Activated CD4-positive, alpha-beta T cell treated with anti-CD3 and anti-CD28 coated beads, Interleukin-2, amount 50 U/mL, for 16 hours (primary cell): ENCODE measurements around the gene RENBP.

ENCODE experiments used
- DNase-seq: peaks from one replicate; pipeline ENCODE4 v3.0.0-alpha.2; 2020

The RENBP gene

DNA sequence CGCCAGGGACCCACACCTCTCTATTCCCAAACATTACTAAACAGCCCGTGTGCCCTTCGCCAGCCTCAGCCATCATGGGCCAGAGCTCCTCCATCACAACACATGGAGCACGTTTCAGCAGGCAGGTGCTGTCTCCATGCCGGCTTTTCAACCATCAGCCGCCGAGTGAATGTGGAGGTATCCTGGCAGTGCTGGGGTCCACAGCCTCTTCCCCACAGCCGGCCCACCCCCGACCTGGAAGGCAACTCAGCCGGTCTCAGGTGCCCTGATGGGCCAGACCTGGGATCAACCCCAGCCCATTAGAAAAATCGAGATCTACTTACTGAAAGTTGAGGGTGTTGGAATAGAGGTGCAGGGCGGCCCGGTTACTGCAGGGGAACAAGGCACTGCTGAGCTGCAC lies 12.7 kb downstream of the RENBP start:
- DNase-seq, result no peak

DNA sequence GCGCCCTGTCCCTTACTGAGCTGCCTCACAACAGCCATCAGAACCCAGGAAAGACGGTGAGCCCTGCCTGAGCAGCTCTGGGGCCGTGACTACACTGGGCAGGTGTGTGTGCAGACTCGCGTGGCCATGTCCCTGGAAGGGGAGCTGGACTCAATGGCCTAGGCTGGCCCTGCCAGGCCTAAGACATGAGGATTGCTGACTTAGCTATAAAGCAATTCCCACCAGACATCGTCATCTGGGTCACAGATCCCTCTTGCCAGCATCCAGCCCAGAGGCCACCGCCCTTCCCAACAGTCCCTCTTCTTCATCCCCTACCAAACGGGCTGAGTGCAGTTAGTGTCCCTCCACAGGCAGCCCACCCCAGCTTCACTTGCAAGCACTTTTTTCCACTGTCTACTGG lies 13.3 kb downstream of the RENBP start:
- no peak for DNase-seq

DNA sequence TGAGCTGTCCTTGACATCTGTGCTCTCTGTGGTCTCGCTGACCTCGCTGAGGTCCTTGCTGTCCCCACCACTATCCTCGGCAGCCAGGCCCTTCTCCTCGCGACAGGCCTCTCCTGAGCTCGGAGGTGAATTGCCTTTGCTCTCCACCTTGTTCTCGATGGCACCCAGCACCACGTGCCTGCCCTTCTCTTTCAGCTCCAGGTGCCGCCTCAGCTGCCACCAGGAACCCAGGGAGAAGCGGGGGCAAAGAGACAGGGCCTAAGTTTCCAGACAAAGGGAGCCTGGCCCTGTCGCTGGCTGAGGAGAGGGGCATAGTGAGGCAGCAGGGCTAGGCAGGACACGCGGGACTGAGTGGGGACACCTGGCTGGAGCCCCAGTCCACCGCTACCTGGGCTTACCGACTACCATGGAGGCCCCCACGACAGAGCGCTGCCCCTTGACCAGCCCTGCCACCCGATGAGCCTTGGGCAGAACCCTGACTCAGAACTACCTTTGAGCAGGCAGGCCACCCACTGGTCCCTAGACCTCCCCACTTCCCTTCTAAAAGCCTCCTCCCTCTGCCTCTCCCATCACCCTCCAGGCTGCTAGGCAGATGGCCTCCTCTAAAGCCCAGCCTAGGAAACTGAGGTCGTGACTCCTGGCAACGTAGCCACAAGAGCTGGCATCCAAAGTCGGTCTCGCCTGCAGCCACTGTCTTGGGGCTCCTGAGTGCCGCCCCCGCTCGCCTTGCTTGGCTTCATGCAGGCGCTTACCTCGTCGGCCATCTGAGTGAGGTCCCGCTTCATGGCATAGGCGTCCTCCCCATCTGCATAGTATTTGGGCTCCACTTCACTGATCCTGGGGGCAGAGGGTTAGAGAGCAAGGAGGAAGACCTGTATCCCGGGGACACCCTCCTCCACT lies 14.2 kb downstream of the RENBP start:
- no peak for DNase-seq

DNA sequence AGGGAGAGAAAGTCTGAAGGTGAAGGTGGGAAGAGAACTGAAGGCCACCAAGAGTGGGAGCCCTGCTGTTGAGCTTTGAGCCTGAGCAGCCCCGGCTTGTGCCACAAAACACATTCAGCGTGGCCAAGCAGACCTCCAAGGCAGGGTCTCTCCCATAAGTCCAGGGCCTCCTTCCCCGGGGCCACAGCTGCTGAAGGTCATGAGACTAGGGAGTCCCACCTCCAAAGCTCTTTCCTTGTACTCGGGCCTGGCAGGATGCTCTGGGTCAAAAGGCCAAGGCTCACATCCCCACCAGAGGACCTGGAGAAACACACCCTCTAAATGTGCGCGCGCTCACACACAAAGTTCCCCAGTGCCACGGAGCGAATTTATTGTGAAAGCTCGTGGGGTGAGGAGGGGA lies 14.9 kb downstream of the RENBP start:
- no peak for DNase-seq

DNA sequence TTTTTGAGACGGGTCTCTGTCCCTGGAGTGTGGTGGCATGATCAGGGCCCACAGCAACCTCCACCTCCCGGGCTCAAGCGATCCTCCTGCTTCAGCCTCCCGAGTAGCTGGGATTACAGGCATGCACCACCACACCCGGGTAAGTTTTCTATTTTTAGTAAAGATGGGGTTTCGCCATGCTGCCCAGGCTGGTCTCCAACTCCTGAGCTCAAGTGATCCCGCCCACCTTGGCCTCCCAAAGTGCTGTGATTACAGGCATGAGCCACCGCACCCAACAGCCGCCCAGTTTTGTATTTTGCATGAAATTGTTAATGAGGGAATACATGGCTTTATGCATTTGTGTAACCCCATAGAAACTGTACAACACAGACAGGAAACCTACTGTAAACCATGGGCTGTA lies 15.6 kb downstream of the RENBP start:
- no peak for DNase-seq

DNA sequence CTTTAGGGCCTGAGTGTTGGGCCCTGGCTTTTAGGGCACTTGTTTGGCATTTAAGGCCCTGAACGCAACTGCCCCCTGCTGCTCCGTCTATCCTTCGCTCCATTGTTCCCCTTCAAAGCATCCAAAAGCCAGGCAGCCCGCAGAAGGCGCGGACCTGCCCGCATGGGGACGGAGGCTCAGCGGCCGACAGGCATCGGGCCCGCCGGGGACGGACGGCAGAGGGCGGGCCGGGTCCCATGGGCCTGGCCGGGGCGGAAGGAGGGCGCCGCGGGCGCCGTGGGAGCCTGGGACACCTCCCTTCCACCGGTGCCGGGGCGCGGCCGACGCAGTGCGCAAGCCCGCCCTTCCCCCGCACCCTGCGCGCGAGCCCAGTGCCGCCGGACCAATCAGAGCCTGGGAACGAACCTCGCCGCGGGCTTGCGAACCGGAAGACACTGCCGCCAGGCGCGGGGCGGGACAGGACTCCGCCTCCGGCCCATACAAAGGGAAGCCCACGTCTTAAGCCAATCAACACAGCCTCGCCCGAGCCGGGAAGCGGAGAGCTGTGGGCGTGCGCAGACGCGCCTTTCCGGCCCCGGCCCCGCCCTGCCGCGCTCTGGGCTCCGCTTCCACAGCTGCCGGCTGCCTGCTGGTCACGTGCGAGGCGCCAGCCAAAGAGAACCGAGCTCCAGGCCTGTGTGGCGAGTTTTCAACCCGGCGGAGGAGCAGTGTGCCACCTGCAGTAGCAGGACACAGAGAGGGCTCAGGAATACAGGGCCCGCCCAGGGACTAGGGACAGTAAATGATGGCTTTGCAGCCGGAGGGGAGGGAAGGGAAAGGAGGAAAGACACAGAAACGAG lies 16.3 kb downstream of the RENBP start:
- DNase-seq, result peak; percentile 99

DNA sequence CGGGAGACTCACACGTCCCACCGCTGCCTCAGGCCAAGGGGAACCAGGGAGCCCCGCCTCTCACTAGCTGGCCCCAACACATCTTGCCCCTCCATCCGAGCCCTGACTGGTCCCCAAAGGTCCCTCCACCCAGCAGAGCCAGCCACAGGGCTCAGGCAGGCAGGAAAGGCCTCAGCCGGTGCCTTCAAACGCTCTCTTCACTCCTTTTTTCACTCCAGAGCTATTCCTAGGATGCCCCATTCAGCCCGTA lies 16.8 kb downstream of the RENBP start:
- DNase-seq, result no peak

DNA sequence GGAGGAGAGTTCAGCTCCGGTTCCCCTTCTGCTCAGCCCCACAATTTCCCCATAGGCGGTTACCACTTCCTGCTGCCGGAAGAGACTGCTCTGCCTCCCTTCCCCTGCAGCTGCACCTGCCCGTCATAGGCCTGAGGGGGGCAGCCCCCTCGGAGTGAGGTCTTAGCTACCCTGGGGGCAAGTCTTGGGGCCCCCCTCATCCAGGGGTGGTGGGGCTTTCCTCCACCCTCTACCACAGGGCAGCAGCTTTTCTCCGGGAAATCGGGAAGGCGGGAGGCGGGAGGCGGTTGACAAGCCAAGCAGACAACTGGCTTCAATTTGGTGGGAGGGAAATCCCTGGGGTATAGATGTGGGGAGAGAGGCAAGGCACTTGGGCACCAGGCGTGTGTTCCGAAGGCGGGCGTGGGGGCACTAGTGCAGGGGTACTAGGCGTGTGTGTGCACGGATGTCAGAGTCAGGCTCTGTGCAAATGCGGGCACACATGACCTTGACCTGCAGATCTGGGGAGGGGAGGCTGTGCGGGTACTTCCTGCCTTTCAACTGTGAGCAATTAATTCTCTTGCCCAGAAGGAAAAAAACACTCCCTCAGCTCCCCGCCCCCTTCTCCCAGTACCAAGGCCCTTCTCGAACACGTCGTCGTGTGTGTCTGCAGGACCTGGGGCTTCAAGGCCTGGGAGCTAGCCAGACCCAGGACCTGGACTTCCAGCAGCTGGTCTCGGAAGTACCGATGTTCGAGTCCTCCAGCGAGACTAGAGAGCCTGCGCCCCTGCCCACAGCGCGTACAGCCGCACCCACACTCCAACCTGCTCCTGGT lies 17.4 kb downstream of the RENBP start:
- DNase-seq, result peak; percentile 88

DNA sequence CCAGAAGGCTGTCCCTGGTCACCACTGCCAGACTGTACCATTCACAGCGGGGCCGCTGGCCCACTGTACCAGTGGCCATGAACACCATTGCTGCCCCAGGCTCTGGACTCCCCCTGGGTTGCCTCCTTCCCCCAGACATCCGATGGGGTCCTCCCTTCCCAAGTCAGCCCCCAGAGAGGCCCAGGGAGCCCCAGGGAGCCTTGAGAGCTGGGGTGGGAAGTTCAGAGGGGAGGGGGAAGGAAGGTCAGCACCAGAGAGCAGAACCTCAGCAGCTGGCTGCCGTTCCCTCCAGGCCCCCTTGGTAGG lies 17.9 kb downstream of the RENBP start:
- no peak for DNase-seq

DNA sequence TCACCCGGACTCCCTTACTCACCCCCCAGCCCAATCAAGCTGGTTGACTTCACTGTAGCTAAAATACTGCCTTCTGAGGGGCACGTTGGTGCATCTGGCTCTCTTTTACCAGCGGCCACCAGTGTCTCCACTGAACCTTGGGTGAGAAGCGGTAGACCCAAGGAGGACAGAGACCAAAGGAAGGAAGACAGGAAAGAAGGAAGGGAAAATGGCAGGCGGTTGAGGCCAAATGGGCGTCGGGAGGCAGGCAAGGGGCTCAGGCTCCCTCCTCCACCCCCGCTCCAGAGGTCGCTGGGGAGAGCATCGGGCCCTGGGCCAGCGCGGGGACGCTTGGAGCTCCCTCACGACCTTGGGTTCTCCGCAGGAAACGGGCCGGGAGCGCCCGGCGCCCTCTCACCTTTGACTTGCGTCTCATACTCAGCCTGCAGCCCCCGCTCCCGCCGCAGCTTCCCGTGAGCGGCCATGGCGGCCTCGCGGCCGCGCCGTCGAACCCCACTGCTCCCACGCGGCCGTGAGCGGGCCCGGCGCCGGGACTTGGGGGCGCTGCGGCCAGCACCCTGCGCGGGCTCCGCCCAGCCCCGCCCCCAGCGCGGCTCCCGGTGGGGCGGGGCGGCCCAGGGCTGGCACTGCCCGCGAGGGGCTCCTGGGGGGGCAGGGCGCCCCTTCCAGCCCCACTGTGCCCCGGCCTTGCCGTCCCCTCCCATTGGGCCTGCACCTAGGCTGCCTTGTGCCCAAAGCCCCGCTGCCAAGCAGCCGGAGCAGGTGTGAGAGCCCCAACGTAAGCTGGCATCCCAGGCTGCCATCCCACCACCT lies 18.5 kb downstream of the RENBP start, which contains the start of gene ARHGAP4:
ARHGAP4 (minus strand) TSS at position 526 of the 813 bp plus-strand sequence; CDS start at position 464, 62 bp downstream.
- DNase-seq, result peak; percentile 56

DNA sequence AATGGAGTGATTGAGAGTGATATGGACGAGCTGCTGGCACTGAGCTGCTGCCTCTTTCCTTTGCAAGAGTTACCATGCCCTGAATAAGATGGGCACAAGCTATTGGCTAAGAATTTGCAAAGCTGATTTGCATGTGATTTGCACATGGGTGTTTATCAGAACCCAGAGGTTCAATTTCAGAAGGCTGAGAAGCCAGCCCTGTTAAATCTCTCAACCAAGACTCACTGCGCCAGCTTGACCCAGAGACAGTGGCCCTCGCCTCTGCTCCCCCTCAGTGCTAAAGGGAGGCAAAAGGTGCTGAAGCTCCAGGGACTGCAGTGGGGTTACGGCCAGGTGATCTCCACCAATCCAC lies 19.1 kb downstream of the RENBP start:
- DNase-seq, result peak; percentile 51

DNA sequence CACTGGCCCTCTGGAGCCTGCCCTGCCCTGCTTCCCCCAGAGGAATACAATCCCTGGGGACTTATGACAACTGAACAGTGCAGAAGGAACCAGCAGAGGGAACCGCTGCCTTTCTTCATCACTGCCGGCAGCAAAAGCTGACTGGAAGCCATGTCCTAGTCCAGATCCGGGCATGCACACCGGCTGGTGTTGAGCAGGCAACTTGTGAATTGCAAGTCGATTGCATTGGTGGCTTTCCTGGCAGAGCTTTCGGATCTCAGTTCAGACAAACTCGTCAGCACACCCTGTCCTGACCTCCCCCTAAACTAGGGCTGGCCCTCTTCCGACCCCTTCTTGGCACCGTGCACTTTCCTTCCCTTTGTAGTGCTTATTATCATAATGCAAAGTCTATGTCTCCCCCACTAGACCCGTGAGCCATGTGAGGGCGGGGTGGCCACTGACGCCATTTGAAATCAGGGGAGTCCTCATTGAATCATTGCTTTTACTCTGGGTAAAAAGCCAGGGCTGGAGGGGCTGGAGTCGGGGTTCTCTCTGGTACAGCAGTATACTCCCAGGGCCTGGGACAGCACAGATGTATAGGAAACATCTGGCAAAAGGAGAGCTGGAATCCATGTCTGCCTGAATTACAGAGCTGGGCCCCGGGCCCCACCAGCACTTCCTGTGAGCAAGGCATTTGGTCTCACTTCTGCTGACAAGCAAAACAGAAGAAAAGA lies 20.1 kb downstream of the RENBP start:
- DNase-seq, result peak; percentile 44

DNA sequence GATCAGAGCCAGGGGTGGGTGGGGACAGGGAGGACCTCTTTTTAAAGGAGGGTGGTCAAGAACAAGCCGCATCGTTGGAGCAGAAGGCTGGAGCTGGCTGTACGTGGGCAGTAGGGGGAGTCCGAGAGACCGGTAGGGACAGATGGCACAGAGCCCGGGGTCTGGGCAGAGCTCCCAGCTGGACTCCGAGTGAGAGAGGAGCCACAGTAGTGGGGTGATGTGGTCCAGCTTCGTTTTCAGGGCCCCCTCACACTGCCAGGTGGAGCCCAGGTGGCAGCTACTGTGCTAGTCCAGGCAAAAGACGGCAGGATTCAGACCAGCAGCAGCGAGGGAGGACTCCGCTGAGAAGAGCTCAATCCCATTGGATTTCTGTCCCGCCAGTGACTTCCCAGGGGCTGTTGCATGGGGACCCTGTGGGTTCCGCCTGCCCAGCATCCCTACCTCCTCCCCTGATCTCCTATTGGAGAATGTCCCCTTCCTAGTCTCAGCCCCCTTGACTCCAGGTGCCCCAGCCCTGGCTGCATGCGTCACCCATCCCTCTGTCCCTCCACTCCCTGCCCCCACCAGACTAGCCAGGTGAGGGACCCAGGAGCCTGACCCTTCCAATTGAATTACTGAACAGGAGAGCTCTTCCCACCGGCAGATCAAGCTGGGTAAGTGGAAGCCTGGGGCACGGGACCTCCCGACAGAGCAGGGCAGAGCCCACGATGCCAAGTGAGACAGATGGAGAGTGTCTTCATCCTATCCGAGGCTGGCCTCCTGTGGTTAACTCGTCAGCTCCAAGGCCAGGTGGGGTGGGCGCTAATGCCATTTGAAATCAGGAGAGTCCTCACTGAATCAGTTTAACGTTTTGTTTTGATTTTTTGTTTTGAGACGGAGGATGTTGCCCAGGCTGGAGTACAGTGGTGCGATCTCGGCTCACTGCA lies 21.2 kb downstream of the RENBP start:
- peak; percentile 35 for DNase-seq

DNA sequence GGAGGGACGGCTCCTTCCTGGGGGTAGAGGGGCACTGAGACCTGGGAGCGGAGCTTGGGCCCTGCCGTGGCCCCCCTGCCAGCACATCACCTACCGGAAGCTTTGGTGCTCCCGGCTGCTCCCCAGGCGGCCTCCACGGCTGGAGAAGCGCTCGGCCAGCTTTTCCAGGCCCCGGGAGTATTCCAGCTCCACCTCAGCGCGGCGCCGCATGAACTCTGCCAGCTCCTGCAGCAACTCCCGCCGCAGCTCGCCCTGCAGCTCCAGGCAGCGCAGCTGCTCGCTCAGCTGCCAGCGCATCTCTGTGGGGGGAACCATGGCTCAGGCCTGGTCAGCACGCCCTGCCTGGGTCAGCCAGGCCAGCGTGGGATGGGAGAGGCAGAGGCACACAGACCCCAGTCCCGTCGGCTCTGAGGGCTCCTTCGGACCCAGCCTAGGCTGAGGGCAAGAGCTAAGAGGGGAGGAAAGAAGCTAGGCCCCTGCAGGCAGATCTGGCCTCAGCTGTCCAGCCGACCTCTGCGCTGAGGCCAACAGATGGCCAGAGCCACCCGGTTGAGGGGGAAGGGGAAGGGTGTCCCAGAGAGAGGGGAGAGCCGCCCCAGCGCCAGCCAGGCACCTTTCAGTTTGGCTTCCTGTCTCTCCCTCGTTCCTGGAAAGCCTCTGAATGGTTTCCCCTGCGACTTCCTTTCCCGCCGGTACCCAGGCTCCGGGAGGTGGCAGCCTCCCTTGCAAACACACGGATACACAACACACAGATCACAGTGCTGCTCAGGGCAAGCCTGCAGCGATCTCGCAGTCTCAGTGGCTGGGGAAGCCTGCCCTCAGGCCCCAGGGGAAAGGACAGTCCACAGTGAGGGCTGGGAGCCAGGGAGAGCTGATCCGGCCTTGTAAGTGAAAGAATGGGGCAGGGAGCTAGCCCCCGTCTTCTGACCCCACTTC lies 22.7 kb downstream of the RENBP start:
- peak; percentile 42 for DNase-seq

DNA sequence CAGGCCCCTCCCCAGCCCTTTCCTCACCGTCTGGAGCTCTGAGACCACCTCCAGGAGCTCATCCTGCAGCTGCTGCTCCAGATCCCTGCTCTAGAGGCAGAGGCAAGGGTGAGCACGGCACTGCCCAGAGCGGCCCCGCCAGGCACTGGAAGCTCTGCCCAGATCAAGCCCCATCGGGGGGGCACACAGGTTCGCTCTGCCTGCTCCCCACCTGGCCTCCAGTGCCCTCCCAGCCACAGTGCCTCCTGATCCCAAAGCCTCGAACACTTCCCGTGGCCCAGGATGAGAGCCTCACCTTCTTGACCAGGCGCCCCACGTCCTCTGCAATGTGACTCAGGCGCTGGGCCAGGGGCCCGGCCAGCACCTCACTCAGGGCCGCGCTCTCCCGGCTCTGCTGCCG lies 23.4 kb downstream of the RENBP start:
- DNase-seq, result no peak

DNA sequence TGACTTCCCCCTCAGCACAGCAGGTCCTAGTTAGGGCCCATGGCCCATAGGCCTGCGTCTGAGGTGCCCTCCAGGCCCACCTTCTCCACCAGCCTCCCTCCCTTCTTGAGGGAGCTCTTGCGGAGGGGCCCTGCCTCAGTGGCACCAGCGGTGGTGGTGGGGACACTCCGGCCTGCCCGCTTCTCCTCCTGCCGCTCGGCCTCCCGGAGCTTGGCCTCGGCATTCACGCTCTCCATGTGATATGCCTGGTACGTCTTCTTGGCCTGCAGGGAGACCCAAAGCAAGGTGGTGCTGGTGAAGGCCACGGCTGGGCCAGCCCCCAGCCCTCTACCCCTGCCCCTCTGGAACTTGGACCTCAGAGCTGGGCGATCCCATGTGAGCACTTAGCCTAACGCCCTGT lies 23.9 kb downstream of the RENBP start:
- no peak for DNase-seq

DNA sequence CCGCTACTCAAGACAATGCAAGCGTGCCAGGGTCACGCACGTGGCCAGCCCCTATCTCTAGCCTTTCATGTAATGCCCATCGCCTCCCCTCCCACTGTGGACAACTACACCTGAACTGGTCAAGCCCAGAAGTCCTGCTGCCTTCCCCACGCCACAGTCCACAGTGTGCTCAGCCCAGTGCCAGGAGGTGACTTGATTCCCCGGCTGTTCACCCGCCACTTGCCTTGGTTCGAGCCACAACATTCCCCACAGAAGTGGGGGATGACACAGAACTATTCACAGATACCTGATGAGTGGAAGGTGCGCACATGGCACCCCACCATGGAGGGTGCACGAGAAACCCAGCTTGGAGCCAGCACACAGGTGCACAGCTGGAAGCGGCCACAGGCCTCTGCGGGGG lies 25.2 kb downstream of the RENBP start:
- DNase-seq, result no peak

DNA sequence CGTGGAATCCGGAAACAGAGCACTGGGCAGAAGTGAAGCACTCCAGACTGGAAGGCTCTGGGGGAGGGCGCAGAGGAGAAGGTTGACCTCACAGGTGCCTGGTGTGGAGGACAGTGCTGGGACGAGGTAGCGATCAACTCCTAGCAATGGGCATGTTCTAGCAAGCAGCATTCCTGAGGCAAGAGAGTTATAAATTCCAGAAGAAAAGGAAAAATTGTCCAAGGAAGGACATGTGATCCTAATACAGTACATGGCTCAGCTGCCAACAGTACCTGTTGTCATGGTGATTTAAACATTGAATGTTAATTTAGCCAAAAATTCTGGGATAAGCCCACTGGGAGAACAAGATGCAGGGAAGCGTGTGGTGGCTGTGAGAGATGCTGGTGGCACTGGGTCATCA lies 26.6 kb downstream of the RENBP start:
- DNase-seq, result no peak

DNA sequence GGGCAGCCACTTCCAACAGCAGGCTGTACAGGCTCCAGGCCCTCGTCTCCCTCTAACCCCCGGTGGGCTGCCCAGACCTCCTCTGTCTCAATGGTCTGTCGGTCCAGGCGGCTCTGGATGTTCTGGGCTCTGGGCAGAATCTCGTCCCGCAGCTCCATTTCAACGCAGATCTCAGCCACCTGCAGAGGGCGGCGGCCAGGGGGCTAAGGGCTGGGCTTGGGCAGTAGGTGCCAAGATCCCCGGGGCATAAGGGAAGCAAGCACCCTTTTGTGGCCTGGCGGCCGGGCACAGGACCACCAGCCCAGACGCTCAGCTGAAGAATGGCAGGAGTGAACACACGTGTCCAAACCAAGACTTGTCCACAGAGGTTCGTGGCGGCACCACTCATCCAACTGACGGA lies 30.7 kb downstream of the RENBP start:
- no peak for DNase-seq

DNA sequence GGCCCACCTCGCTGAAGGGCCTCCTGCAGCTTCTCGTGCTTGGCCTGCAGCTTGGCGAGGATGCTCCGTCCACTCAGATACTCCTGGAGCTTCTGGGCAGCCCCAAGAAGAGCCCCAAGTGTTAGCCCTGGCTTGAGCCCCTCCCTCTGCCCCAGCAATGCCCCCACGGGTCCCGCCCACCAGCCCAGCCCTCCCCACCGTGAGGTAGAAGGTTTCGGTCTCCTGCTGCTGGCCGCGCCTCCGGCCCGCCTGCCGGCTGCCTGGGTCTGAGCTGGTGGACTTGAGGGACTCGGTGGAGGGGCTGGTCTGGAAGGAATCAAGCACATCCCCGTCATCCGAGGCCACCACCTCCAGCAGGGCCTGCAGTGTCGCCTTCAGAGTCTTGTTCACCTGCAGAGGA lies 31.2 kb downstream of the RENBP start:
- DNase-seq, result no peak
